Activated T-helper 17 cell treated with anti-CD3 and anti-CD28 coated beads, Interleukin-2, amount 50 U/mL, for 72 hours (primary cell): ENCODE results near the gene CFAP97D2. TPM values are rescaled to one million over a fixed set of nuclear protein-coding genes. Genes with fewer than 3 reads are reported as not detected.
"Not testable (repeated sequence)": the region's sequence is repeated elsewhere in the genome, so short reads cannot be mapped to it uniquely, and the experiment has no call there.

ENCODE experiments used
- ATAC-seq: fragments of 150-1000 bp; cut with Tn5 transposase; replicated peaks from 2 replicates; pipeline ENCODE4 v1.10.0; 2021; ENCODE audit warnings: mild to moderate bottlenecking, moderate library complexity
- H3K27ac Mint-ChIP-seq: one replicate; pipeline ENCODE4 v1.8.0; 2022; ENCODE audit warnings: mixed read lengths
- H3K27me3 Mint-ChIP-seq: one replicate; pipeline ENCODE4 v1.8.0; 2022; ENCODE audit warnings: mixed read lengths
- H3K36me3 Mint-ChIP-seq: one replicate; pipeline ENCODE4 v1.8.0; 2022; ENCODE audit warnings: low read depth, mild to moderate bottlenecking, mixed read lengths
- H3K4me1 Mint-ChIP-seq: one replicate; pipeline ENCODE4 v1.8.0; 2022; ENCODE audit warnings: mixed read lengths
- H3K4me3 Mint-ChIP-seq: one replicate; pipeline ENCODE4 v1.8.0; 2022; ENCODE audit warnings: mild to moderate bottlenecking, mixed read lengths
- H3K9me3 Mint-ChIP-seq: one replicate; pipeline ENCODE4 v1.8.0; 2022; ENCODE audit warnings: mixed read lengths
- total RNA-seq, 2 donors: library from RNA; stranded (reverse); gene quantifications; one replicate each; pipeline ENCODE4 v1.2.3, GENCODE V29; 2022

The CFAP97D2 gene
- total RNA-seq, 2 donors from 2014 or later = not detected

GRCh38 chr13:114237415-114238112 is 58.5 kb downstream of the CFAP97D2 start:
- peak overlapping the region; percentile 26 for H3K4me3 Mint-ChIP-seq
- H3K27ac Mint-ChIP-seq = peak overlapping the region; percentile 44
- H3K27me3 Mint-ChIP-seq = no peaks in the 10 kb centered on the region
- no peak for ATAC-seq
- peaks cover 71% of the 10 kb centered on the region for H3K36me3 Mint-ChIP-seq
- no peaks in the 10 kb centered on the region for H3K9me3 Mint-ChIP-seq
- peaks cover 9% of the 10 kb centered on the region for H3K4me1 Mint-ChIP-seq

- H3K9me3 Mint-ChIP-seq = no peaks in the 10 kb centered on the region
- H3K4me1 Mint-ChIP-seq = peaks cover 9% of the 10 kb centered on the region
- peaks cover 97% of the 10 kb centered on the region for H3K36me3 Mint-ChIP-seq
- H3K27me3 Mint-ChIP-seq = no peaks in the 10 kb centered on the region
- H3K4me3 Mint-ChIP-seq = no peak overlapping the region
- ATAC-seq = no peak
- no peak overlapping the region for H3K27ac Mint-ChIP-seq
Observed at GRCh38 chr13:114241918-114242317, 62.9 kb downstream of the CFAP97D2 start.

GRCh38 chr13:114243971-114244370 is 64.9 kb downstream of the CFAP97D2 start:
- H3K36me3 Mint-ChIP-seq = peaks cover 100% of the 10 kb centered on the region
- no peak overlapping the region for H3K4me3 Mint-ChIP-seq
- no peaks in the 10 kb centered on the region for H3K9me3 Mint-ChIP-seq
- H3K27ac Mint-ChIP-seq = no peak overlapping the region
- no peaks in the 10 kb centered on the region for H3K27me3 Mint-ChIP-seq
- ATAC-seq = no peak
- H3K4me1 Mint-ChIP-seq = peaks cover 3% of the 10 kb centered on the region

GRCh38 chr13:114244637-114245036 is 65.6 kb downstream of the CFAP97D2 start:
- H3K4me1 Mint-ChIP-seq = peaks cover 3% of the 10 kb centered on the region
- peaks cover 99% of the 10 kb centered on the region for H3K36me3 Mint-ChIP-seq
- H3K9me3 Mint-ChIP-seq = no peaks in the 10 kb centered on the region
- no peak for ATAC-seq
- no peak overlapping the region for H3K27ac Mint-ChIP-seq
- H3K4me3 Mint-ChIP-seq = no peak overlapping the region
- no peaks in the 10 kb centered on the region for H3K27me3 Mint-ChIP-seq

GRCh38 chr13:114248011-114248410 is 69.0 kb downstream of the CFAP97D2 start:
- H3K4me1 Mint-ChIP-seq = no peaks in the 10 kb centered on the region
- no peak overlapping the region for H3K4me3 Mint-ChIP-seq
- ATAC-seq = no peak
- peaks cover 99% of the 10 kb centered on the region for H3K36me3 Mint-ChIP-seq
- no peak overlapping the region for H3K27ac Mint-ChIP-seq
- no peaks in the 10 kb centered on the region for H3K9me3 Mint-ChIP-seq
- H3K27me3 Mint-ChIP-seq = no peaks in the 10 kb centered on the region

- no peaks in the 10 kb centered on the region for H3K9me3 Mint-ChIP-seq
- H3K27me3 Mint-ChIP-seq = no peaks in the 10 kb centered on the region
- no peak overlapping the region for H3K27ac Mint-ChIP-seq
- H3K4me1 Mint-ChIP-seq = no peaks in the 10 kb centered on the region
- H3K36me3 Mint-ChIP-seq = peaks cover 99% of the 10 kb centered on the region
- no peak for ATAC-seq
- no peak overlapping the region for H3K4me3 Mint-ChIP-seq
Observed at GRCh38 chr13:114249077-114249476, 70.0 kb downstream of the CFAP97D2 start.

- H3K27me3 Mint-ChIP-seq, H3K4me3 Mint-ChIP-seq, ATAC-seq, H3K4me1 Mint-ChIP-seq, H3K9me3 Mint-ChIP-seq: not testable (repeated sequence)
- H3K27ac Mint-ChIP-seq = peak overlapping the region; percentile 67
- H3K36me3 Mint-ChIP-seq = peaks cover 99% of the 10 kb centered on the region
Observed at GRCh38 chr13:114251639-114252440, 72.8 kb downstream of the CFAP97D2 start.

GRCh38 chr13:114256547-114256946 is 77.5 kb downstream of the CFAP97D2 start:
- no peak for ATAC-seq
- no peak overlapping the region for H3K4me3 Mint-ChIP-seq
- no peaks in the 10 kb centered on the region for H3K27me3 Mint-ChIP-seq
- peaks cover 100% of the 10 kb centered on the region for H3K36me3 Mint-ChIP-seq
- H3K4me1 Mint-ChIP-seq = peaks cover 15% of the 10 kb centered on the region
- H3K9me3 Mint-ChIP-seq = no peaks in the 10 kb centered on the region
- peak overlapping the region; percentile 26 for H3K27ac Mint-ChIP-seq

- peaks cover 100% of the 10 kb centered on the region for H3K36me3 Mint-ChIP-seq
- H3K4me3 Mint-ChIP-seq = no peak overlapping the region
- H3K27ac Mint-ChIP-seq = no peak overlapping the region
- no peak for ATAC-seq
- H3K4me1 Mint-ChIP-seq = peaks cover 18% of the 10 kb centered on the region
- no peaks in the 10 kb centered on the region for H3K9me3 Mint-ChIP-seq
- H3K27me3 Mint-ChIP-seq = no peaks in the 10 kb centered on the region
Observed at GRCh38 chr13:114257014-114257413, 78.0 kb downstream of the CFAP97D2 start.

- H3K4me1 Mint-ChIP-seq = peaks cover 25% of the 10 kb centered on the region
- H3K9me3 Mint-ChIP-seq = no peaks in the 10 kb centered on the region
- no peak overlapping the region for H3K4me3 Mint-ChIP-seq
- no peak overlapping the region for H3K27ac Mint-ChIP-seq
- H3K27me3 Mint-ChIP-seq = no peaks in the 10 kb centered on the region
- H3K36me3 Mint-ChIP-seq = peaks cover 100% of the 10 kb centered on the region
- ATAC-seq = no peak
Observed at GRCh38 chr13:114258589-114258988, 79.5 kb downstream of the CFAP97D2 start.

- no peak overlapping the region for H3K4me3 Mint-ChIP-seq
- H3K27ac Mint-ChIP-seq = no peak overlapping the region
- H3K36me3 Mint-ChIP-seq = peaks cover 100% of the 10 kb centered on the region
- ATAC-seq = no peak
- H3K4me1 Mint-ChIP-seq = peaks cover 28% of the 10 kb centered on the region
- H3K27me3 Mint-ChIP-seq = no peaks in the 10 kb centered on the region
- no peaks in the 10 kb centered on the region for H3K9me3 Mint-ChIP-seq
Observed at GRCh38 chr13:114259374-114259773, 80.3 kb downstream of the CFAP97D2 start.

GRCh38 chr13:114259974-114260373 is 80.9 kb downstream of the CFAP97D2 start:
- Mint-ChIP-seq H3K4me3 (no peak overlapping the region), H3K9me3 (no peaks in the 10 kb centered on the region), H3K4me1 (peaks cover 28% of the 10 kb centered on the region), H3K36me3 (peaks cover 100% of the 10 kb centered on the region), H3K27ac (peak overlapping the region; percentile 69), H3K27me3 (no peaks in the 10 kb centered on the region)
- no peak for ATAC-seq

- Mint-ChIP-seq H3K27me3 (no peaks in the 10 kb centered on the region), H3K4me3 (no peak overlapping the region), H3K9me3 (no peaks in the 10 kb centered on the region), H3K4me1 (peaks cover 28% of the 10 kb centered on the region), H3K36me3 (peaks cover 100% of the 10 kb centered on the region), H3K27ac (peak overlapping the region; percentile 78)
- ATAC-seq = no peak
Observed at GRCh38 chr13:114260814-114261213, 81.8 kb downstream of the CFAP97D2 start.

GRCh38 chr13:114261328-114261965 is 82.4 kb downstream of the CFAP97D2 start:
- Mint-ChIP-seq H3K27me3 (no peaks in the 10 kb centered on the region), H3K4me3 (no peak overlapping the region), H3K36me3 (peaks cover 100% of the 10 kb centered on the region), H3K9me3 (no peaks in the 10 kb centered on the region), H3K4me1 (peaks cover 28% of the 10 kb centered on the region), H3K27ac (peak overlapping the region; percentile 78)
- no peak for ATAC-seq

- ATAC-seq = peak; percentile 33
- no peaks in the 10 kb centered on the region for H3K9me3 Mint-ChIP-seq
- peaks cover 38% of the 10 kb centered on the region for H3K4me1 Mint-ChIP-seq
- H3K36me3 Mint-ChIP-seq = peaks cover 100% of the 10 kb centered on the region
- peak overlapping the region; percentile 29 for H3K27ac Mint-ChIP-seq
- H3K4me3 Mint-ChIP-seq = peak overlapping the region; percentile 1
- H3K27me3 Mint-ChIP-seq = no peaks in the 10 kb centered on the region
Observed at GRCh38 chr13:114263578-114263977, 84.5 kb downstream of the CFAP97D2 start.
